WERI-Rb-1 (cell line): ENCODE measurements around the gene HBS1L.

ENCODE experiments used
- DNase-seq: peaks from one replicate; pipeline ENCODE4 v3.0.0-alpha.2; 2020
- H3K27ac ChIP-seq: fragments of 250-450 bp; sonication (Bioruptor Pico); 2 replicates; pipeline ENCODE4 v1.5.1; 2020; ENCODE audit warnings: mild to moderate bottlenecking, moderate library complexity
- H3K27me3 ChIP-seq: fragments of 250-450 bp; sonication (Bioruptor Pico); 2 replicates; pipeline ENCODE4 v1.5.1; 2021; ENCODE audit warnings: mild to moderate bottlenecking, low read depth, moderate library complexity; ENCODE audit not compliant: insufficient read depth, severe bottlenecking
- H3K36me3 ChIP-seq: fragments of 250-450 bp; sonication (Bioruptor Pico); 2 replicates; pipeline ENCODE4 v1.5.1; 2020; ENCODE audit warnings: mild to moderate bottlenecking, moderate library complexity
- H3K4me3 ChIP-seq: 2 replicates; pipeline ENCODE4 v1.5.1; 2011; ENCODE audit warnings: low read depth, mild to moderate bottlenecking, control low read depth, low read length
- H3K9me3 ChIP-seq: fragments of 250-450 bp; sonication (Bioruptor Pico); 2 replicates; pipeline ENCODE4 v1.5.1; 2021; ENCODE audit warnings: mild to moderate bottlenecking, moderate library complexity; ENCODE audit not compliant: severe bottlenecking
- TF ChIP-seq, protein P1 (sequence below): IDR thresholded peaks from 2 replicates; pipeline ENCODE4 v1.5.1; 2011; ENCODE audit warnings: low read depth, mild to moderate bottlenecking, control low read depth, inconsistent platforms, low read length

Gene HBS1L

DNA sequence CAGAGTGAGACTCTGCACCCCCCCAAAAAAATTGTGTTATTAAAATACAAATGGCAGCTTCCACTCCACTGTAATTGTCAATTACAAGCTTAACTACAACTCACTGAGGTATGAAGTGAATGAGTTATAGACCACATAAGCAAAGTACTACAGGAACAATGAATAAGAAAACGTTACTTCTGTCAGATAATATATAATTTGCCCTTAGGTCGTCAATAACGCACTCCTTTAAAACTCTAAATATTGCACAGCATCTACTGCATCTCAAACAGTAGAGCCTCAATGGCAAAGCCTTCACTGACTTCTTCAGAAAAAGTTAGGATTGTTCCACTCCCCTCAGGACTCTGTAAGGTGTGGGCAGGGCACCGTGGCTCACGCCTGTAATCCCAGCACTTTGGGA is 2.0 kb upstream of the HBS1L start:
- peaks cover 12% of the 10 kb centered on the region for H3K36me3 ChIP-seq
- no peaks in the 10 kb centered on the region for H3K9me3 ChIP-seq
- TF ChIP-seq, protein P1, sequence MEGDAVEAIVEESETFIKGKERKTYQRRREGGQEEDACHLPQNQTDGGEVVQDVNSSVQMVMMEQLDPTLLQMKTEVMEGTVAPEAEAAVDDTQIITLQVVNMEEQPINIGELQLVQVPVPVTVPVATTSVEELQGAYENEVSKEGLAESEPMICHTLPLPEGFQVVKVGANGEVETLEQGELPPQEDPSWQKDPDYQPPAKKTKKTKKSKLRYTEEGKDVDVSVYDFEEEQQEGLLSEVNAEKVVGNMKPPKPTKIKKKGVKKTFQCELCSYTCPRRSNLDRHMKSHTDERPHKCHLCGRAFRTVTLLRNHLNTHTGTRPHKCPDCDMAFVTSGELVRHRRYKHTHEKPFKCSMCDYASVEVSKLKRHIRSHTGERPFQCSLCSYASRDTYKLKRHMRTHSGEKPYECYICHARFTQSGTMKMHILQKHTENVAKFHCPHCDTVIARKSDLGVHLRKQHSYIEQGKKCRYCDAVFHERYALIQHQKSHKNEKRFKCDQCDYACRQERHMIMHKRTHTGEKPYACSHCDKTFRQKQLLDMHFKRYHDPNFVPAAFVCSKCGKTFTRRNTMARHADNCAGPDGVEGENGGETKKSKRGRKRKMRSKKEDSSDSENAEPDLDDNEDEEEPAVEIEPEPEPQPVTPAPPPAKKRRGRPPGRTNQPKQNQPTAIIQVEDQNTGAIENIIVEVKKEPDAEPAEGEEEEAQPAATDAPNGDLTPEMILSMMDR, result no peak
- H3K4me3 ChIP-seq, result no peak overlapping the region
- no peaks in the 10 kb centered on the region for H3K27me3 ChIP-seq
- H3K27ac ChIP-seq, result no peak overlapping the region
- DNase-seq, result no peak

DNA sequence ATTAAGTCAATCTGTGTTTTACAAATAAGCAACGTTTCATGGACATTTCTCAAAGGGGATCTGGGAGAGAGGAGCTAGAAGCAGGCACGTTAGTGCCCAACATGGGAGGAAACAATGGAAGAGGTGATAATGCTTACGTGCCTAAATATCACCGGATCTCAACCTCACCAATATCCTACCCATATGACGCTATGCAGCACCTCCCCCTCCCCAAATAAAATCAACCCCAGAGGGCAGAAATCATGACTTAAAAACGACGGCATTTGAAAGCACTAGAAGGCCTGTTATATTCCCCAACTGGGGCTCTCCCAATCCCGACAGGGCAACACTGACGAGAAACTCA is 425 bp downstream of the HBS1L start:
- H3K4me3 ChIP-seq, result peak overlapping the region; percentile 98
- H3K27me3 ChIP-seq, result no peaks in the 10 kb centered on the region
- DNase-seq, result no peak
- TF ChIP-seq, protein P1, result no peak
- peak overlapping the region; percentile 92 for H3K27ac ChIP-seq
- peaks cover 26% of the 10 kb centered on the region for H3K36me3 ChIP-seq
- no peaks in the 10 kb centered on the region for H3K9me3 ChIP-seq

DNA sequence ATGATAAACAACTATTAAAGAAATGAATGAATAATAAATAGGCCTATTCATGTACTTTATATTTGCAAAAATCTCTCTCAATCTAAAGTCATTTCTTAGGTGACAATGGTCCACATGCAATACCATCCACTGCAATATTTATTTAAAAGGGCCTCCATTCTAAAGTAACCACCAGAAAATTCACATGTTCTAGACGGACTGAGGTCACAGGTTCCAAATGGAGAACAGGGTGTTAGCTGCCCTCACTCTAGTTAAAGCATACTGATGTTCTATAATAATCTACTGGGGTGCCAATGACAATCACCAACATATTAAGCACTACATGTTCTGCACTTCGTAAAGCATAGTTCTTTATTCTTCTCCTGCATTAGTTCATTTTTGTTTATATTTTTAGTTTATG is 1.2 kb downstream of the HBS1L start:
- no peak overlapping the region for H3K27ac ChIP-seq
- TF ChIP-seq, protein P1, result no peak
- H3K36me3 ChIP-seq, result peaks cover 32% of the 10 kb centered on the region
- H3K9me3 ChIP-seq, result no peaks in the 10 kb centered on the region
- H3K4me3 ChIP-seq, result peak overlapping the region; percentile 98
- H3K27me3 ChIP-seq, result no peaks in the 10 kb centered on the region
- DNase-seq, result no peak

DNA sequence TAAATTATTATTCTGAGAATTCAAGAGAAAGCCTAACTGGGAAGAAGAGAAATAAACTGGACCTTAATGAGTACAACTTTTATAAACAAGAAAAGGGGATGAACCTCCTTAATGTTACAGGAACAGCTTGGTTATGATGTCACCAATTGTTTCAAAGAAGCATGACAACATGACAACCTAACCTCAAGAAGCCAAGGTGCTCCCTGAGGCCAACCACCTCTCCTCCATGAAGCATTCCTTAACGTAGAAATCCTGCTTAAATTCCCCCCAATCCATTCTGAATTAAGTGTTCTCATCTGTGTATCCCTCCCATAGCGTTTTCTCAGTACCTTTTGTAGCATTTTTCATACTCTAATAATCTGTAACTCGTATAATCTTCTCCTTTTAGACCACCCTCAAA is 1.7 kb downstream of the HBS1L start:
- TF ChIP-seq, protein P1, result no peak
- Histone ChIP-seq H3K4me3 (no peak overlapping the region), H3K27ac (no peak overlapping the region), H3K9me3 (no peaks in the 10 kb centered on the region), H3K36me3 (peaks cover 37% of the 10 kb centered on the region), H3K27me3 (no peaks in the 10 kb centered on the region)
- DNase-seq, result no peak

DNA sequence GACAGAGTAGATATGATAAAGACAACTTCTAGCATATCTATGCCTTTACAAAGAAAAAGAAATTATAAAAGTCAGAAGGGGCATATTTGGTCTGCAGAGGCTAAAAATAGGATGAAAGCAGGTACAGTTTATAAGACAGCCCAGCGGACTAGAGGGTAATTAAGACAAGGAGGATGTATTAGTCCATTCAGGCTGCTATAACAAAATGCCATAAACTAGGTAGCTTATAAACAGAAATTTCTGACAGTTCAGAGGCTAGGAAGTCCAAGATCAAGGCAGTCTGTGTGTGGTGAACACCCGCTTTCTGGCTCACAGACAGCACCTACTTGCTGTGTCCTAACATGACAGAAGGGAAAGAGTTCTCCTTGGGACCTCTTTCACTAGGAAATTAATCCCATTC is 5.7 kb downstream of the HBS1L start:
- H3K36me3 ChIP-seq, result peaks cover 41% of the 10 kb centered on the region
- H3K9me3 ChIP-seq, result no peaks in the 10 kb centered on the region
- H3K27me3 ChIP-seq, result no peaks in the 10 kb centered on the region
- H3K27ac ChIP-seq, result no peak overlapping the region
- TF ChIP-seq, protein P1, result no peak
- H3K4me3 ChIP-seq, result no peak overlapping the region
- DNase-seq, result no peak

DNA sequence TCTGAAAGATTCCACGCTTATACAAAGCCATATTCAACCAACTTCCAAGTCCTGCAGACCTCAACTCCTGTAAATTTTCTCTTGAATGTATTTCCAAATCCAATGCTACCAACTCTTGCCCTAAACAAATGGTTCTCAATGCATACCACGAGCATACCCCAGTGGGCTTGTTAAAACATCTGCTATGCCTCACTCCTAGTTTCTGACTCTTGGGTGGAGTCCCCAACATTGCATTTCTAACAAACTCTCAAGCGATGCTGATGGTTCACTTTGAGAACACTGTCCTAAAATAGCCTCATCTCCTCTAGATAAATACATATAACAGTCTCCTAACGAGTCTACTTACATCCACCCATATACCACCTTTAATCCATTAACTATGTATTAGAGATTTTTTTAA is 7.3 kb downstream of the HBS1L start:
- Histone ChIP-seq H3K9me3 (no peaks in the 10 kb centered on the region), H3K27ac (no peak overlapping the region), H3K36me3 (peaks cover 35% of the 10 kb centered on the region), H3K4me3 (no peak overlapping the region), H3K27me3 (no peaks in the 10 kb centered on the region)
- TF ChIP-seq, protein P1, result no peak
- no peak for DNase-seq
